Activated CD8-positive, alpha-beta T cell treated with anti-CD3 and anti-CD28 coated beads for 36 hours (primary cell): ENCODE data around the gene FOXK2. TPM values are rescaled to one million over a fixed set of nuclear protein-coding genes. Genes with fewer than 3 reads are reported as not detected.
A peak's percentile ranks its signal among the peaks of the same experiment; 100 is the strongest.

Experiments used
- ATAC-seq: fragments of 200-7000 bp; cut with Tn5 transposase; one replicate; pipeline ENCODE4 v1.10.0; 2021; ENCODE audit warnings: mild to moderate bottlenecking, moderate library complexity
- CTCF ChIA-PET: fragments of 350-600 bp; sonication (Branson Sonifier 250); formaldehyde crosslinking; loops from one replicate; lab custom pipeline; 2021; ENCODE audit warnings: antibody characterized with exemption; lab: Charles Lee
- POLR2A ChIA-PET: fragments of 350-600 bp; sonication (Branson Sonifier 250); formaldehyde crosslinking; loops from one replicate; lab custom pipeline; 2021; ENCODE audit warnings: antibody characterized with exemption; lab: Charles Lee
- DNase-seq: peaks from one replicate; pipeline ENCODE4 v3.0.0-alpha.2; 2020
- H3K27ac Mint-ChIP-seq: one replicate; pipeline ENCODE4 v1.8.0; 2021; ENCODE audit warnings: mild to moderate bottlenecking, mixed read lengths
- H3K27me3 Mint-ChIP-seq: one replicate; pipeline ENCODE4 v1.8.0; 2021; ENCODE audit warnings: mixed read lengths
- H3K36me3 Mint-ChIP-seq: one replicate; pipeline ENCODE4 v1.8.0; 2021; ENCODE audit warnings: low read depth, mixed read lengths
- H3K4me1 Mint-ChIP-seq: one replicate; pipeline ENCODE4 v1.8.0; 2021; ENCODE audit warnings: low read depth, mixed read lengths
- H3K4me3 Mint-ChIP-seq: one replicate; pipeline ENCODE4 v1.8.0; 2021; ENCODE audit warnings: mild to moderate bottlenecking, moderate library complexity, mixed read lengths
- H3K9me3 Mint-ChIP-seq: one replicate; pipeline ENCODE4 v1.8.0; 2021; ENCODE audit warnings: mixed read lengths
- CTCF ChIP-seq: fragments of 200-600 bp; IDR thresholded peaks from one replicate; pipeline ENCODE4 v1.8.0; 2022; ENCODE audit warnings: antibody characterized with exemption, mild to moderate bottlenecking
- intact Hi-C: fragments of 100-400 bp; cut with micrococcal nuclease; formaldehyde crosslinking; loops from one replicate; pipeline ENCODE4 v1.10.0; 2022
- total RNA-seq, 2 experiments: library from RNA; stranded (reverse); gene quantifications; one replicate each; pipeline ENCODE4 v1.2.3, GENCODE V29; 2021

FOXK2 gene
- total RNA-seq, 2 experiments from 2014 or later: 55.6 to 59.5 TPM

- Mint-ChIP-seq H3K4me1 (peaks cover 10% of the 10 kb centered on the region), H3K36me3 (peaks cover 51% of the 10 kb centered on the region), H3K4me3 (no peak overlapping the region), H3K27ac (no peak overlapping the region), H3K27me3 (no peaks in the 10 kb centered on the region), H3K9me3 (no peaks in the 10 kb centered on the region)
- ChIA-PET CTCF (interaction anchor here (1.9 kb wide), 1 partner anchor 13 kb away, joined by 5 read pairs; no protein-coding TSS in a partner anchor), POLR2A (interaction anchor here (1.3 kb wide), 1 partner anchor 14 kb away, joined by 3 read pairs; no protein-coding TSS in a partner anchor)
- DNase-seq (no peak), ATAC-seq (no peak)
- TF ChIP-seq CTCF: no peak
- intact Hi-C loops: no loop called here
Measured at GRCh38 chr17:82602487-82602886, 83.0 kb downstream of the FOXK2 start.

GRCh38 chr17:82602986-82603710 is 83.6 kb downstream of the FOXK2 start:
- no peak overlapping the region for H3K4me3 Mint-ChIP-seq
- DNase-seq (no peak), ATAC-seq (no peak)
- intact Hi-C loops: no loop called here
- H3K27ac Mint-ChIP-seq: peak overlapping the region; percentile 25
- peaks cover 10% of the 10 kb centered on the region for H3K4me1 Mint-ChIP-seq
- TF ChIP-seq CTCF: no peak
- no peaks in the 10 kb centered on the region for H3K27me3 Mint-ChIP-seq
- H3K9me3 Mint-ChIP-seq: no peaks in the 10 kb centered on the region
- ChIA-PET POLR2A (interaction anchor here (0.7 to 2.1 kb wide), 3 partner anchors 12 to 15 kb away, joined by 3 to 6 read pairs (median 3); no protein-coding TSS in a partner anchor), CTCF (interaction anchor here (1.9 kb wide), 1 partner anchor 12 kb away, joined by 5 read pairs; no protein-coding TSS in a partner anchor)
- peaks cover 48% of the 10 kb centered on the region for H3K36me3 Mint-ChIP-seq

GRCh38 chr17:82603981-82604448 is 84.5 kb downstream of the FOXK2 start:
- H3K9me3 Mint-ChIP-seq: no peaks in the 10 kb centered on the region
- no peaks in the 10 kb centered on the region for H3K27me3 Mint-ChIP-seq
- no peak overlapping the region for H3K4me3 Mint-ChIP-seq
- peak; percentile 88 for ATAC-seq
- no peak for TF ChIP-seq CTCF
- peak overlapping the region; percentile 42 for H3K27ac Mint-ChIP-seq
- peak; percentile 57 for DNase-seq
- intact Hi-C loops: no loop called here
- POLR2A ChIA-PET: interaction anchor here (0.7 to 2.1 kb wide), 2 partner anchors 12 to 14 kb away, joined by 3 to 6 read pairs; no protein-coding TSS in a partner anchor
- H3K4me1 Mint-ChIP-seq: peaks cover 9% of the 10 kb centered on the region
- CTCF ChIA-PET: interaction anchor here (1.9 kb wide), 1 partner anchor 11 kb away, joined by 5 read pairs; no protein-coding TSS in a partner anchor
- peaks cover 53% of the 10 kb centered on the region for H3K36me3 Mint-ChIP-seq

- Mint-ChIP-seq H3K36me3 (peaks cover 57% of the 10 kb centered on the region), H3K9me3 (no peaks in the 10 kb centered on the region), H3K4me3 (no peak overlapping the region), H3K27me3 (no peaks in the 10 kb centered on the region), H3K27ac (no peak overlapping the region), H3K4me1 (peaks cover 9% of the 10 kb centered on the region)
- DNase-seq: no peak
- ChIA-PET CTCF (no interaction called here), POLR2A (interaction anchor here (1.3 to 2.1 kb wide), 3 partner anchors 13 to 28 kb away, joined by 3 to 6 read pairs (median 4); no protein-coding TSS in a partner anchor)
- intact Hi-C loops: no loop called here
- no peak for TF ChIP-seq CTCF
- ATAC-seq: no peak
Measured at GRCh38 chr17:82604532-82604931, 85.0 kb downstream of the FOXK2 start.
